Neutrophil (primary cell): ENCODE results near the gene MRPL43.
"Not testable (repeated sequence)": the region's sequence is repeated elsewhere in the genome, so short reads cannot be mapped to it uniquely, and the experiment has no call there.

ENCODE experiments used
- H3K27ac ChIP-seq: fragments of 200-600 bp; sonication (generic); 2 replicates; pipeline ENCODE4 v1.5.1; 2016; ENCODE audit warnings: mild to moderate bottlenecking, moderate library complexity
- H3K27me3 ChIP-seq: fragments of 200-600 bp; sonication (generic); 2 replicates; pipeline ENCODE4 v1.6.0; 2016; ENCODE audit warnings: mild to moderate bottlenecking
- H3K36me3 ChIP-seq: fragments of 200-600 bp; sonication (generic); 2 replicates; pipeline ENCODE4 v1.5.1; 2017
- H3K4me1 ChIP-seq, 2 experiments: fragments of 200-600 bp in 1 of 2; sonication (generic) in 1 of 2; 1 replicate in 1 of 2; 2 replicates in 1 of 2; pipeline versions ENCODE4 v1.5.1 to v1.6.1; 2013 to 2016; ENCODE audit warnings: low read depth in 1 of 2, low read length in 1 of 2, mild to moderate bottlenecking in 1 of 2, moderate library complexity in 1 of 2; ENCODE audit not compliant: control insufficient read depth in 1 of 2, insufficient read depth in 1 of 2
- H3K4me3 ChIP-seq, 2 experiments: fragments of 200-600 bp in 1 of 2; sonication (generic) in 1 of 2; 1 replicate in 1 of 2; 2 replicates in 1 of 2; pipeline ENCODE4 v1.5.1; 2013 to 2016; ENCODE audit warnings: low read depth in 1 of 2, low read length in 1 of 2, mild to moderate bottlenecking in 1 of 2, moderate library complexity in 1 of 2
- H3K9me3 ChIP-seq: fragments of 200-600 bp; sonication (generic); 2 replicates; pipeline ENCODE4 v1.5.1; 2016
- CTCF ChIP-seq: fragments of 200-600 bp; sonication (generic); IDR thresholded peaks from 2 replicates; pipeline ENCODE4 v1.5.1; 2016; ENCODE audit warnings: antibody characterized with exemption

The MRPL43 gene

DNA sequence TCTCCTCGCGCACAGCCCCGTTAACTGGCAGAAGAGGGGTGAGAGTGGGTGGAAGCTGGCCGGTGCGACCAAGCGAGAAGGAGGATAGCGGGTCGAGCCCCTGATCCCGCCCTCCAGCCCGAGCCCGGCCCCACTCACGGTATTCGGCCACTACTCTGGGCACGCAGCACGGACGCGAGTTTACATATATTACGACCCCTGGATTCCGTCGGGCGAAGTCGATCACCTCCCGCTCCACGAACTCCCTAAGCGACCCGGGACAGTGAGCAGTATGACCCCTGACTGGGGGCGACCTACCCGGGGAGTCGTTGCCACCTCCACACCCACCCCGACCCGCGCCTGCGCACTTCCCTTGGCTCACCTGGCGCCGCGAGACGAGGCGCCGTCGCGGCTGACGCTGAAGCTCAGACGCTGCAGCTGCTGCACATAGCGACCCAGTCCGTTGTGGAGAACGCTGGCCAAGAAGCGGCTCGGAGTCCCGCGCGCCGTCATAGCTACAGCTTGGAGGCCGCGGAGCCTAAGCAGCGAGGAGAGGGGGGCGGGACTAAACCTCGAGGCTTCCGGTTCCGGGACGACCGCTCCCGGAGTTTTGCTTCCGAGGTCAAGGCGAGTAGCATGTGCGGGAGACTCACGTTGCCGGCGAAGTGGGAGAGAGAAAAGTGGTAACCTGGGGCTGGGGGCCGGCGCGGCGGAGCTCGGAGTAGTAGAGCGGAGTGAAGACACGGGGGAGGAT lies at the start of gene MRPL43, which contains the start of gene TWNK:
MRPL43 (minus strand) TSS at position 546 of the 733 bp plus-strand sequence; CDS start at position 492, 54 bp downstream.
TWNK (plus strand) TSS at position 592 of the 733 bp plus-strand sequence. CDS start 668 bp downstream, outside the sequence.
- Histone ChIP-seq H3K4me1 (peaks cover 15 to 17% of the 10 kb centered on the region in 2 experiments), H3K9me3 (no peaks in the 10 kb centered on the region), H3K36me3 (no peaks in the 10 kb centered on the region), H3K4me3 (peak within 1 kb of the TSS; percentile 97), H3K27ac (peak within 1 kb of the TSS; percentile 68), H3K27me3 (no peaks in the 10 kb centered on the region)
- TF ChIP-seq CTCF, result peak; percentile 31

- no peak overlapping the region for H3K27ac ChIP-seq
- H3K4me3 ChIP-seq, result no peak overlapping the region
- peaks cover 77% of the 10 kb centered on the region for H3K27me3 ChIP-seq
- H3K4me1 ChIP-seq, result peaks cover 6 to 8% of the 10 kb centered on the region in 2 experiments
- no peaks in the 10 kb centered on the region for H3K9me3 ChIP-seq
- TF ChIP-seq CTCF, result no peak
- no peaks in the 10 kb centered on the region for H3K36me3 ChIP-seq
Measured at GRCh38 chr10:101036726-101037125, 49.4 kb upstream of the MRPL43 start.

DNA sequence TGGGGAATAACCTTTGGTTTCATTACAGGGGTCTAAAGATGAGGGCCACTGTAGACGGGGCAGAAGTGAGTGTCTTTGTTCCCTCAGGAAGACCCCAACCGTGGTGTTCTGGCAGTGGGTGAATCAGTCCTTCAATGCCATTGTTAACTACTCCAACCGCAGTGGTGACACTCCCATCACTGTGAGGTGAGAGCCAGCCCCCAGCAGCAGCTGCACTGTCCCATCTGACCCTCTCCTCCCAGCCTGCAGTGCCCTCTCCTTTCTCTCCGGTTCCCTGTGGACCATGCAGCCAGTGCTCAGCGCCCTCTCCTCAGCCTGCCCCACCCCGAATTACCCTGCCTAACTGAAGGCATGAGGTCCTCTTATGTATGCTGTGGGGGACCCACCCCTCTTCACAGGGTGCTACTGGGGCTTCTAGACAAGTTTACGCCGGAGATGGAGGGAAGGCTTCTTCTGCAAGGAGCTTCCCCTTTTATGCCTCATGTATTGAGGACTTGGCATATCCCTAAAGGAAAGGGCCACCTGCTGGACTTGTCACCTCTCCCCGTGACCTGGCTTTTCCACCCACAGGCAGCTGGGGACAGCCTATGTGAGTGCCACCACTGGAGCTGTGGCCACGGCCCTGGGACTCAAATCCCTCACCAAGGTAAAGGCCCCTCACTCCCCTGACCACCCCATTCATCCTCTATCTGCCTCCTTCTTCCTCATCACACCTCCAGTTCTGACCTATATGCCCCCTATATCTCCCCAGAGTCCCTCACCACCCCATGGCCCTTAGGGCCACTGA lies 48.8 kb upstream of the MRPL43 start:
- H3K4me1 ChIP-seq, result peaks cover 6 to 14% of the 10 kb centered on the region in 2 experiments
- H3K4me3 ChIP-seq, result no peak overlapping the region
- no peak for TF ChIP-seq CTCF
- H3K27ac ChIP-seq, result no peak overlapping the region
- H3K9me3 ChIP-seq, result no peaks in the 10 kb centered on the region
- peaks cover 83% of the 10 kb centered on the region for H3K27me3 ChIP-seq
- H3K36me3 ChIP-seq, result no peaks in the 10 kb centered on the region

- H3K4me1 ChIP-seq, result peaks cover 14 to 19% of the 10 kb centered on the region in 2 experiments
- H3K27ac ChIP-seq, result no peak overlapping the region
- H3K4me3 ChIP-seq, result no peak overlapping the region
- no peaks in the 10 kb centered on the region for H3K36me3 ChIP-seq
- H3K27me3 ChIP-seq, result peaks cover 90% of the 10 kb centered on the region
- TF ChIP-seq CTCF, result no peak
- no peaks in the 10 kb centered on the region for H3K9me3 ChIP-seq
Measured at GRCh38 chr10:101035314-101035713, 48.0 kb upstream of the MRPL43 start.

- H3K4me1 ChIP-seq, result peaks cover 15 to 19% of the 10 kb centered on the region in 2 experiments
- H3K9me3 ChIP-seq, H3K27ac ChIP-seq, H3K4me3 ChIP-seq, H3K36me3 ChIP-seq: not testable (repeated sequence)
- H3K27me3 ChIP-seq, result peaks cover 90% of the 10 kb centered on the region
Measured at GRCh38 chr10:101034404-101034803, 47.1 kb upstream of the MRPL43 start.

GRCh38 chr10:101033276-101033675 lies 46.0 kb upstream of the MRPL43 start:
- peaks cover 93% of the 10 kb centered on the region for H3K27me3 ChIP-seq
- H3K9me3 ChIP-seq, result no peaks in the 10 kb centered on the region
- no peaks in the 10 kb centered on the region for H3K36me3 ChIP-seq
- H3K27ac ChIP-seq, result no peak overlapping the region
- H3K4me1 ChIP-seq, result peaks cover 15 to 19% of the 10 kb centered on the region in 2 experiments
- no peak for TF ChIP-seq CTCF
- no peak overlapping the region for H3K4me3 ChIP-seq
